GM21717 (cell line): Measurements from ENCODE around the gene NFAM1.

ENCODE experiments used
- ATAC-seq: cut with Tn5 transposase; IDR thresholded peaks from one replicate; pipeline ENCODE4 v1.9.1; 2021; ENCODE audit warnings: mild to moderate bottlenecking, moderate library complexity; ENCODE audit not compliant: unreplicated experiment

The NFAM1 gene

GRCh38 chr22:42432020-42432596 lies at the start of gene NFAM1:
TSS of gene NFAM1 (minus strand) at chr22:42432403. CDS start at chr22:42432357, 46 bp downstream.
- no peak for ATAC-seq

GRCh38 chr22:42475122-42475521 lies 42.9 kb upstream of the NFAM1 start:
- no peak for ATAC-seq

- ATAC-seq: no peak
These were observed 41.4 kb upstream of the NFAM1 start for GRCh38 chr22:42473484-42474193.

GRCh38 chr22:42472671-42473070 lies 40.5 kb upstream of the NFAM1 start:
- no peak for ATAC-seq

- ATAC-seq: no peak
These were observed 39.2 kb upstream of the NFAM1 start for GRCh38 chr22:42471441-42471840.

- ATAC-seq: no peak
These were observed 38.3 kb upstream of the NFAM1 start for GRCh38 chr22:42470366-42471082.

GRCh38 chr22:42468841-42469240 lies 36.6 kb upstream of the NFAM1 start:
- no peak for ATAC-seq

- no peak for ATAC-seq
These were observed 29.8 kb upstream of the NFAM1 start for GRCh38 chr22:42462016-42462415.

- ATAC-seq: no peak
These were observed 29.3 kb upstream of the NFAM1 start for GRCh38 chr22:42461511-42461910.

GRCh38 chr22:42459287-42460063 lies 27.3 kb upstream of the NFAM1 start:
- no peak for ATAC-seq

GRCh38 chr22:42452916-42453315 lies 20.7 kb upstream of the NFAM1 start:
- no peak for ATAC-seq

GRCh38 chr22:42452456-42452855 lies 20.3 kb upstream of the NFAM1 start:
- no peak for ATAC-seq

GRCh38 chr22:42451499-42452145 lies 19.4 kb upstream of the NFAM1 start:
- no peak for ATAC-seq

- ATAC-seq: no peak
These were observed 18.7 kb upstream of the NFAM1 start for GRCh38 chr22:42450862-42451261.

- no peak for ATAC-seq
These were observed 13.9 kb upstream of the NFAM1 start for GRCh38 chr22:42446151-42446550.

- no peak for ATAC-seq
These were observed 12.1 kb upstream of the NFAM1 start for GRCh38 chr22:42444077-42444904.

GRCh38 chr22:42443240-42444076 lies 11.3 kb upstream of the NFAM1 start:
- ATAC-seq: no peak

- no peak for ATAC-seq
These were observed 10.5 kb upstream of the NFAM1 start for GRCh38 chr22:42442748-42443147.

GRCh38 chr22:42440728-42441127 lies 8.5 kb upstream of the NFAM1 start:
- ATAC-seq: no peak
